NCI-H510A (cell line): Measurements from ENCODE around the gene WNT6.
"Not testable (repeated sequence)": the region's sequence is repeated elsewhere in the genome, so short reads cannot be mapped to it uniquely, and the experiment has no call there.

ENCODE experiments used
- DNase-seq: peaks from one replicate; lab custom pipeline; 2025; lab: John Stamatoyannopoulos, UW

The WNT6 gene

GRCh38 chr2:218830526-218831306 lies 28.9 kb upstream of the WNT6 start:
- no peak for DNase-seq

GRCh38 chr2:218831378-218831990 lies 28.1 kb upstream of the WNT6 start, which contains the start of gene PRKAG3:
PRKAG3 (minus strand) TSS chr2:218831803.
- no peak for DNase-seq

GRCh38 chr2:218832081-218832480 lies 27.5 kb upstream of the WNT6 start:
- DNase-seq, result no peak

- DNase-seq, result no peak
These were observed 27.1 kb upstream of the WNT6 start for GRCh38 chr2:218832520-218832919.

- DNase-seq, result no peak
These were observed 26.5 kb upstream of the WNT6 start for GRCh38 chr2:218833023-218833609.

GRCh38 chr2:218834685-218835084 lies 24.9 kb upstream of the WNT6 start:
- no peak for DNase-seq

- DNase-seq, result no peak
These were observed 22.1 kb upstream of the WNT6 start for GRCh38 chr2:218837495-218837894.

DNA sequence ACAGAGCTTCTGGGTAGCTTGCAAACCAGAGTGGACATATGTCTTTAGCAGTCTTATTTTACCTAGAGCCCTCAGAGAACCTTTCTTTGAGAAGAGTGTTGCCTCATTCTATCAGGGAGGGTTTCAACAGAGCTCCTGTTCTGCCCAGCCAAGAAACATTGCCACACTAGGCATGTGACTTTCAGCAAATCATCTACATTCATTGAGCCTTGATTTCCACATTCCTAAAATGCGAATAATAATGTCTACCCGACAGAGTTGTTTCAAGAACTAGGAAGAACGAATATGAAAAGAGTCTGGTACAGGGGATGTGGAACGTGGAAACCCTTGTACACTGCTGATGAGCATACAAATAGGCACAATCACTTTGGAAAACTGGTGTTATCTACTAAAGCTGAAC lies 20.2 kb upstream of the WNT6 start:
- no peak for DNase-seq

DNA sequence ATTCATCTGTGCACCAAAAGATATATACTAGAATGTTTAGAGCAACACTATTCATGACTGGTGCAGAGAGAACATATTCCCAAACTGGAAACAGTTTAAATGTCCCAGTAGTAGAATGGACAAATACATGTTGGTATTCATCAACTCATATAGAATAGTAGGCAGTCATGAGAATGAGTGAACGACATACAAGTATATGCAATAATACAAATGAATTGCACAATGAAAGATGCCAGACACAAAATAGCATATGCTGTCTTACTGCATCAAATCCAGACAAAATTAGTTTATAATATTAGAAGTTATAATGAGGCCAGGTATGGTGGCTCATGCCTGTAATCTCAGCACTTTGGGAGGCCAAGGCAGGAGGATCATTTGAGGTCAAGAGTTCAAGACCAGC lies 19.7 kb upstream of the WNT6 start:
- DNase-seq, result no peak

DNA sequence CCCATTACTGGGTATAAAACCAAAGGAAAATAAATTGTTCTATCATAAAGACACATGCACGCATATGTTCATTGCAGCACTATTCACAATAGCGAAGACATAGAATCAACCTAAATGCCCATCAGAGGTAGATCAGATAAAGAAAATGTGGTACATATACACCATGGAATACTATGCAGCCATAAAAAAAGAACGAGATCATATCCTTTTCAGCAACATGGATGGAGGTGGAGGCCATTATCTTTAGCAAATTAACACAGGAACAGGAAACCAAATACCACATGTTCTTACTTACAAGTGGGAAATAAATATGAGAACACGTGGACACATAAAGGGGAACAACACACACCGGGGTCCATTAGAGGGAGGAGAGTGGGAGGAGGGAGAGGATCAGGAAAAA lies 15.3 kb upstream of the WNT6 start:
- DNase-seq, result not testable (repeated sequence)

DNA sequence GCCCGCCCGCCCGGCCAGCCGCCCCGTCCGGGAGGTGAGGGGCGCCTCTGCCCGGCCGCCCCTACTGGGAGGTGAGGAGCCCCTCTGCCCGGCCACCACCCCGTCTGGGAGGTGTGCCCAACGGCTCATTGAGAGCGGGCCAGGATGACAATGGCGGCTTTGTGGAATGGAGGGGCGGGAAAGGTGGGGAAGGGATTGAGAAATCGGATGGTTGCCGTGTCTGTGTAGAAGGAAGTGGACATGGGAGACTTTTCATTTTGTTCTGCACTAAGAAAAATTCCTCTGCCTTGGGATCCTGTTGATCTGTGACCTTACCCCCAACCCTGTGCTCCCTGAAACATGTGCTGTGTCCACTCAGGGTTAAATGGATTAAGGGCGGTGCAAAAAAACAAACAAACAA lies 12.6 kb upstream of the WNT6 start:
- not testable (repeated sequence) for DNase-seq

GRCh38 chr2:218849721-218850120 lies 9.9 kb upstream of the WNT6 start:
- no peak for DNase-seq

DNA sequence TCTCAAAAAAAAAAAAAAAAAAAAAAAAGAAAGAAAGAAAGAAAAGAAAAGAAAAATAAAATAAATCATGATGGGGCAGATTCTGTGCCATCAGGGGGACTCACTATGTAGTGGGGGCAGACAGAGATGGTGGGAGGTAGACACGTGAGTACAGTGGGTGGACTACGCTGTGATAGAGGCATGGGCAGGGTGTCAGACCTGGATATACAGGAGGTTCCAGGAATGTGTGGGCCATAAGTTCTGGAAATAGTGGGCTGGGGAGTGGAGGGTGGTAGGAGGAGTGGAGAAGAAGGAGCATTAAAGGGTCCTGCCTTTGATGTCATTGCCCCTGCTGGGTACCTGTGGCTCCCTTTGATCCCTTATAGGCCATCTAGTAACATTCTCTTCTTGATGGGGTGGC lies 8.8 kb upstream of the WNT6 start:
- no peak for DNase-seq

- no peak for DNase-seq
These were observed 8.3 kb upstream of the WNT6 start for GRCh38 chr2:218851286-218851685.

GRCh38 chr2:218852911-218853667 lies 6.5 kb upstream of the WNT6 start:
- DNase-seq, result no peak

GRCh38 chr2:218853766-218854165 lies 5.8 kb upstream of the WNT6 start:
- no peak for DNase-seq

- DNase-seq, result no peak
These were observed 4.7 kb upstream of the WNT6 start for GRCh38 chr2:218854860-218855259.

DNA sequence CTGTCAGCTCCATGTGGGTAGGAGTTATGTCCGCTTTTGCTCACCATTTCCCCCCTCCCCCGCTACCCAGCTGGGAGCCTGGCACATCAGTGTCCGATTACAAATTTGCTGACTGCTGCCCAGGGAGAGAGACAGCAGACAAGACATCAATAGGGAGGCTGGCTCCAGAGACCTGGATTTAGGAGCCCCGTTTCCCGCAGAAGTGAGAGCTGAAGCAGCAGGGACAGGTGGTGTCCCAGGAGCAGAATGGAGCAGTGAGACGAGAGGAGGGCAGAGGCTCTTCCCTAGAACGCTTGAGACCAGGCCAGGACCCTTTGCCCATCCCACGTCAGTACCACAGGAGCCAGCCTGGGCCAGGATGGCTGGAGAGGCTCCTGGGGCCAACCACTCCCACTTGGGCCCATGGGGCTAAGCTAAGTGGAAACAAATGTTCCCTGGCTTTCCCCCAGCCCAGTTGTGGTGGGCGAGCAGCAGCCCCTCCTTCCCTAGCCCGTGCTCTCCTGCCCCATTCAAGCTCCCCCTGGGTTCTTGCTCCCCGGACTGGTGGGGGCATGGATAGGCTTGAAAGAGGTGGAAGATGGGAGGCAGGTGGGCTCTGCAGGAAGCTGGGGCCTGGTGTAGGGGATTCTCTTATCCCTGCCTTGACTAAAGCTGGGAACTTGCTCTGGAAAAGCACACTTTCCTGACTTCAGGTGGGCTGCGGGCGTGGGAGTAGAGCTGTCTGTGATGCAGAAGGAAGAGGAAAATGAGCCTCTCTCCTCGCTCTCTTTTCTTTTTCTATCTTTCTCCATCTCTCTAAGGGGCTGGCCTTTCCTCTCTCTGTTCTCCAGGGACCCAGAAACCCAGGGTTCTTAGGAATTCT lies 4.1 kb upstream of the WNT6 start:
- DNase-seq, result no peak

DNA sequence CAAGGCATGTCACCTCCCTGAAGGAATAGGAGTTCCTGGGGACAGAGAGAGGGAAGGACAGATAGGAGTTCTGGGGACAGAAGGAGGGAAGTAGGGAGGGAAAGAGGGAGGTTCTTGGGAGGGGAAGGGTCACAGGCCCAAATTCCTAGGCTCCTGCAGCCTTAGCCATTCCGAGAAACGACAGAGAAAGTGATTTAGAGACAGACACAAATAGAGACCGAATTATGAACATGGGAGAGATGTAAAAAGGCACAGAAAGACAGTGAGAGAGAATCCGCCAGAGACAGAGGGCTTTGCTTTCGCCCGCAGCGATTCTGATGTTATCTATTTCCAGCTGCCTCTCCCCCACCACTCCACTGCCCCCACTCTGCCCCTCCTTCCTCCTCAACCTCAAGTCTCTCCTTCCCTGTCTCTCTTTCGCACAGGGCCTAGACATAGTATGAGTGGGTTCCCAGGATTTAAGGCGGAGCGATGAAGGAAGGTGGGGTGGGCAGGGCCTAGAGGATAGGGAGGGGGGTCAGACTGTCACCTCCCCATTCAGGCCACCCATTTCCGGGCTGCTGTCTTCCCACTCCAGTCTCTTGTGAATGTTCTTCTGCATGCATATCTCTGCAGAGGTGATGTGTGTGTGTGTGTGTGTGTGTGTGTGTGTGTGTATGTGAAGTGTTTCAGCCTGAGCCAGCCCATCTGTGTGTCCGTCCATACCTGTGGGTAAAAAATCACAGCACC lies 3.3 kb upstream of the WNT6 start:
- no peak for DNase-seq

- no peak for DNase-seq
These were observed 2.7 kb upstream of the WNT6 start for GRCh38 chr2:218856896-218857243.
